H1 (cell line): Measurements from ENCODE around the gene SKAP2. TPM values are rescaled to one million over a fixed set of nuclear protein-coding genes. Genes with fewer than 3 reads are reported as not detected.

ENCODE experiments used
- CTCF ChIA-PET: fragments of 300-600 bp; sonication (Branson Sonifier 250); formaldehyde crosslinking; loops from one replicate; lab custom pipeline; 2021; ENCODE audit not compliant: partially characterized antibody; lab: Charles Lee
- POLR2A ChIA-PET: fragments of 300-600 bp; sonication (Branson Sonifier 250); formaldehyde crosslinking; loops from one replicate; lab custom pipeline; 2021; ENCODE audit warnings: inconsistent platforms; ENCODE audit not compliant: partially characterized antibody; lab: Charles Lee
- DNase-seq, 2 experiments: peaks; one replicate each; pipeline versions ENCODE4 v3.0.0 to v3.0.0-alpha.2; 2010 to 2022; ENCODE audit warnings: low spot score in 2 of 2, low read depth in 1 of 2, mixed read lengths in 1 of 2
- FAIRE-seq: peaks from 2 replicates; lab custom pipeline; 2011; peaks lifted over from hg19 to GRCh38; lab: Jason Lieb, UNC
- H2AFZ ChIP-seq: 2 replicates; pipeline ENCODE4 v1.8.1; 2012; ENCODE audit warnings: low read length, inconsistent platforms
- H2AK5ac ChIP-seq: 2 replicates; pipeline ENCODE4 v1.6.1; 2013; ENCODE audit warnings: low read depth, low read length
- H2BK120ac ChIP-seq: replicated peaks from 2 replicates; pipeline ENCODE3; 2013; ENCODE audit warnings: low read depth, low read length, inconsistent platforms
- H2BK12ac ChIP-seq: 2 replicates; pipeline ENCODE4 v1.6.1; 2013; ENCODE audit warnings: low read depth, low read length
- H2BK15ac ChIP-seq: 2 replicates; pipeline ENCODE4 v1.6.1; 2013; ENCODE audit warnings: low read length
- H2BK20ac ChIP-seq: 2 replicates; pipeline ENCODE4 v1.6.1; 2013; ENCODE audit warnings: low read length
- H2BK5ac ChIP-seq: 2 replicates; pipeline ENCODE4 v1.6.1; 2013; ENCODE audit warnings: low read depth, low read length
- H3K14ac ChIP-seq: 2 replicates; pipeline ENCODE4 v1.6.1; 2013; ENCODE audit warnings: inconsistent platforms; ENCODE audit not compliant: insufficient read length
- H3K18ac ChIP-seq: 2 replicates; pipeline ENCODE4 v1.6.1; 2013; ENCODE audit warnings: low read length; ENCODE audit errors: extremely low read depth
- H3K23ac ChIP-seq: 2 replicates; pipeline ENCODE4 v1.6.1; 2013; ENCODE audit warnings: inconsistent platforms; ENCODE audit not compliant: insufficient read length
- H3K23me2 ChIP-seq: 2 replicates; pipeline ENCODE4 v1.6.1; 2013; ENCODE audit warnings: low read depth, low read length
- H3K27ac ChIP-seq: 2 replicates; pipeline ENCODE4 v1.6.1; 2011; ENCODE audit warnings: low read depth, low read length, inconsistent platforms
- H3K27me3 ChIP-seq, 4 experiments: replicated peaks in 1 of 4; 1 replicate in 1 of 4; 2 replicates in 3 of 4; pipeline versions ENCODE4 v1.6.1 to v1.8.1; 2011 to 2013; ENCODE audit warnings: low read length in 3 of 4, mild to moderate bottlenecking in 3 of 4, inconsistent platforms in 2 of 4, mixed read lengths in 2 of 4, moderate library complexity in 1 of 4; ENCODE audit not compliant: control insufficient read depth in 3 of 4, insufficient read depth in 3 of 4; ENCODE audit errors: extremely low read depth in 1 of 4
- H3K36me3 ChIP-seq, 4 experiments: 2 replicates each; pipeline versions ENCODE4 v1.6.1 to v1.8.1; 2011 to 2013; ENCODE audit warnings: mild to moderate bottlenecking in 4 of 4, low read length in 3 of 4, moderate library complexity in 2 of 4, control low read depth in 1 of 4, inconsistent platforms in 1 of 4; ENCODE audit not compliant: insufficient read depth in 4 of 4, control insufficient read depth in 2 of 4
- H3K4ac ChIP-seq: replicated peaks from 2 replicates; pipeline ENCODE3; 2013; ENCODE audit warnings: low read length, low read depth, mixed read lengths, inconsistent platforms; ENCODE audit not compliant: insufficient read length
- H3K4me1 ChIP-seq, 4 experiments: replicated peaks in 1 of 4; 1 replicate in 1 of 4; 2 replicates in 3 of 4; pipeline versions ENCODE4 v1.6.1 to v1.8.1; 2011 to 2013; ENCODE audit warnings: low read length in 3 of 4, inconsistent platforms in 2 of 4, mixed read lengths in 1 of 4; ENCODE audit not compliant: insufficient read depth in 4 of 4, control insufficient read depth in 3 of 4
- H3K4me2 ChIP-seq, 2 experiments: 2 replicates each; pipeline versions ENCODE4 v1.6.1 to v1.8.1; 2011 to 2013; ENCODE audit warnings: low read depth in 2 of 2, low read length in 2 of 2, control low read depth in 1 of 2, inconsistent platforms in 1 of 2, mild to moderate bottlenecking in 1 of 2; ENCODE audit not compliant: insufficient read depth in 1 of 2
- H3K4me3 ChIP-seq, 4 experiments: fragments of 200-600, 300-600 bp in 1 of 4; sonication (generic), shearing (Covaris generic), sonication (Bioruptor Twin) in 1 of 4; 2 replicates each; pipeline versions ENCODE4 v1.5.1 to v1.8.1; 2011 to 2016; ENCODE audit warnings: low read length in 4 of 4, low read depth in 3 of 4, control low read depth in 2 of 4, inconsistent platforms in 2 of 4, mild to moderate bottlenecking in 2 of 4, mixed read lengths in 1 of 4, moderate library complexity in 1 of 4; ENCODE audit not compliant: insufficient read depth in 2 of 4; ENCODE audit errors: extremely low read depth in 1 of 4
- H3K56ac ChIP-seq: replicated peaks from 2 replicates; pipeline ENCODE3; 2013; ENCODE audit warnings: low read depth, mild to moderate bottlenecking, mixed read lengths, low read length, inconsistent platforms; ENCODE audit not compliant: insufficient read length
- H3K79me1 ChIP-seq: 2 replicates; pipeline ENCODE4 v1.6.1; 2013; ENCODE audit warnings: low read depth, low read length, control low read depth
- H3K79me2 ChIP-seq, 2 experiments: 2 replicates each; pipeline versions ENCODE4 v1.6.1 to v1.8.1; 2012 to 2013; ENCODE audit warnings: low read length in 2 of 2, mild to moderate bottlenecking in 2 of 2, inconsistent platforms in 1 of 2; ENCODE audit not compliant: insufficient read depth in 2 of 2, control insufficient read depth in 1 of 2
- H3K9ac ChIP-seq, 4 experiments: replicated peaks in 1 of 4; 1 replicate in 1 of 4; 2 replicates in 3 of 4; pipeline versions ENCODE4 v1.6.1 to v1.8.1; 2011 to 2013; ENCODE audit warnings: low read depth in 3 of 4, low read length in 3 of 4, control low read depth in 2 of 4, mild to moderate bottlenecking in 2 of 4, moderate library complexity in 2 of 4, inconsistent platforms in 1 of 4; ENCODE audit errors: extremely low read depth in 1 of 4
- H3K9me3 ChIP-seq, 2 experiments: 2 replicates each; pipeline versions ENCODE4 v1.6.1 to v1.8.1; 2012 to 2013; ENCODE audit warnings: mild to moderate bottlenecking in 2 of 2, moderate library complexity in 2 of 2, control low read depth in 1 of 2, inconsistent platforms in 1 of 2, low read depth in 1 of 2, low read length in 1 of 2, mixed read lengths in 1 of 2; ENCODE audit not compliant: insufficient read depth in 2 of 2
- H4K20me1 ChIP-seq, 2 experiments: replicated peaks in 1 of 2; 2 replicates each; pipeline versions ENCODE3 to v1.8.1; 2011 to 2013; ENCODE audit warnings: inconsistent platforms in 2 of 2, low read length in 2 of 2, mild to moderate bottlenecking in 1 of 2; ENCODE audit not compliant: insufficient read depth in 2 of 2, control insufficient read depth in 1 of 2
- H4K5ac ChIP-seq: 2 replicates; pipeline ENCODE4 v1.6.1; 2013; ENCODE audit warnings: low read length, low read depth, mixed read lengths, inconsistent platforms; ENCODE audit not compliant: insufficient read length
- H4K8ac ChIP-seq: 2 replicates; pipeline ENCODE4 v1.8.0; 2013; ENCODE audit warnings: mild to moderate bottlenecking, moderate library complexity, low read length, inconsistent platforms; ENCODE audit not compliant: insufficient read depth; ENCODE audit errors: extremely low read depth
- H4K91ac ChIP-seq: replicated peaks from 2 replicates; pipeline ENCODE3; 2013; ENCODE audit warnings: low read length, mixed read lengths, inconsistent platforms; ENCODE audit not compliant: insufficient read length
- KDM4A ChIP-seq: IDR thresholded peaks from one replicate; pipeline ENCODE4 v1.7.1; 2012; ENCODE audit warnings: low read depth, mild to moderate bottlenecking, moderate library complexity, low read length, inconsistent platforms; ENCODE audit not compliant: severe bottlenecking
- WGBS, 2 experiments: shearing (Covaris generic) in 1 of 2; methylation state at CpG; one replicate each; pipeline versions ENCODE4 v1.1.6 to v1.1.7; 2013 to 2015; ENCODE audit warnings: low lambda C conversion rate in 2 of 2, mixed read lengths in 2 of 2, inconsistent platforms in 1 of 2, low coverage in 1 of 2, missing lambda C conversion rate in 1 of 2; ENCODE audit not compliant: insufficient replicate concordance in 2 of 2, insufficient coverage in 1 of 2, insufficient read length in 1 of 2; ENCODE audit errors: extremely low coverage in 1 of 2, missing lambda C conversion rate in 1 of 2; 5-methylcytosine and 5-hydroxymethylcytosine counted together
- polyA plus RNA-seq, 7 experiments: library from polyadenylated mRNA; depleted of rRNA in 3 of 7; stranded (reverse) in 5 of 7; unstranded in 2 of 7; fragments of >200 nt in 5 of 7; fragments of 200-250 nt in 2 of 7; gene quantifications; 1 replicate in 5 of 7; 2 replicates in 1 of 7; 4 replicates in 1 of 7; pipeline versions ENCODE4 v1.2.1 to v1.2.3, GENCODE V29; 2011 to 2013; ENCODE audit warnings: missing spikeins in 2 of 7, mixed read lengths in 2 of 7
- total RNA-seq: library from RNA; stranded (reverse); fragmentation: NEBNext Ultra II Directional; extraction: Animal tissue kit (Norgen Biotek cat#: 25700); gene quantifications from 2 replicates; pipeline ENCODE4 v1.2.1, GENCODE V29; 2021

SKAP2 gene
- total and polyA plus RNA-seq, 2 of the 8 experiments (the other 6 are each of a cell fraction or from before 2014, with no cell fraction given): 0.53 to 5.1 TPM

DNA sequence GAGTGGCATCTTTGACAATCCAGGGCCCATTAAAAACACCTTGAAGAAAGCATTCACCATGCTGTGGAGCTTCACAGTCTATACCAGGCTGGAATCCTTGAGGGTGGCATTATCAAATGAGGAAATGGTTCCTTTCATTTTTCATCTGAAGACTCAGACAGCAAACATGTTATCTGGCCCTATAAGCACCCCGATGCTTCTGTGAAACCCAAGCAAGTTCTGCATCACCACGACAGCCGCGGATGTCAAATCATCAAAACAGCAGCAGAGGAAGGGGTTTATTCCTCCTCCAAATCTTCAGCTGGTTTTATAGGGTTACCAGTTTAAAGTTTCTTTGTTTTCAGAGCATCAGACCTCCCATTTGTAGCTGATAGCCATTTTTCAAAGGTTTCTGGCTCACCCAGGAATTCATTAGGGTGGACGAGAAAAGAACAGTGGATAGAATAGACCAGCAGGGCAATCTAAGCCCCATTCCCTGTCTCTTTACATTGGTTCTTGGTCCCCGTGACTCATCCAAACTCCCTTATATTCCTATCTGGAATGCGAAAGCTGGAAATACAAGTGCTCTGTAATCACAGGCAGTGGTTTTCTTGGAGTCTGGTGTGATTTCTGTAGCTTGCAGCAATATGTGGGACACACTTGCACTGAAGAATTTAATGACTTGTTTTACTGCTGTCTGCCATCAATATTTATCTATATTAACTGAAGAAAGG lies 217.9 kb downstream of the SKAP2 start:
- Histone ChIP-seq H3K79me1 (no peaks in the 10 kb centered on the region), H2BK12ac (no peak overlapping the region), H3K79me2 (no peaks in the 10 kb centered on the region), H2BK120ac (no peak overlapping the region), H3K4me3 (no peak overlapping the region), H2BK5ac (no peak overlapping the region), H3K14ac (no peak overlapping the region), H2AFZ (no peak overlapping the region), H3K4me1 (no peaks in the 10 kb centered on the region), H3K27ac (no peak overlapping the region), H2AK5ac (no peak overlapping the region), H4K91ac (no peak overlapping the region), H3K36me3 (no peaks in the 10 kb centered on the region), H3K23ac (no peak overlapping the region), H4K8ac (no peak overlapping the region), H3K9ac (no peak overlapping the region), H3K18ac (no peak overlapping the region), H3K4ac (no peak overlapping the region), H2BK20ac (no peak overlapping the region), H4K5ac (no peak overlapping the region), H3K4me2 (no peak overlapping the region), H3K9me3 (no peaks in the 10 kb centered on the region), H3K27me3 (no peaks in the 10 kb centered on the region), H3K56ac (no peak overlapping the region), H4K20me1 (peaks cover 0 to 5% of the 10 kb centered on the region in 2 experiments), H2BK15ac (no peak overlapping the region), H3K23me2 (peaks cover 6% of the 10 kb centered on the region; the same call in 1 of the 2 replicates)
- DNase-seq (no peak), FAIRE-seq (no peak)
- ChIA-PET POLR2A (no interaction called here), CTCF (interaction anchor here (0.6 to 1.4 kb wide), 3 partner anchors 9 to 281 kb away, joined by 3 to 4 read pairs (median 3); no protein-coding TSS in a partner anchor)
- no peak for TF ChIP-seq KDM4A
- 93% methylated on average over 7 of the region's 7 CpGs; no CpG with 5 or more reads in 1 of the 2 experiments for WGBS, 2 experiments
